HG03457 (cell line): ENCODE measurements around the gene KCNQ5.
"Not testable (repeated sequence)": the region's sequence is repeated elsewhere in the genome, so short reads cannot be mapped to it uniquely, and the experiment has no call there.

ENCODE experiments used
- ATAC-seq: cut with Tn5 transposase; IDR thresholded peaks from one replicate; pipeline ENCODE4 v1.9.1; 2021; ENCODE audit warnings: moderate number of reproducible peaks; ENCODE audit not compliant: unreplicated experiment

Gene KCNQ5

DNA sequence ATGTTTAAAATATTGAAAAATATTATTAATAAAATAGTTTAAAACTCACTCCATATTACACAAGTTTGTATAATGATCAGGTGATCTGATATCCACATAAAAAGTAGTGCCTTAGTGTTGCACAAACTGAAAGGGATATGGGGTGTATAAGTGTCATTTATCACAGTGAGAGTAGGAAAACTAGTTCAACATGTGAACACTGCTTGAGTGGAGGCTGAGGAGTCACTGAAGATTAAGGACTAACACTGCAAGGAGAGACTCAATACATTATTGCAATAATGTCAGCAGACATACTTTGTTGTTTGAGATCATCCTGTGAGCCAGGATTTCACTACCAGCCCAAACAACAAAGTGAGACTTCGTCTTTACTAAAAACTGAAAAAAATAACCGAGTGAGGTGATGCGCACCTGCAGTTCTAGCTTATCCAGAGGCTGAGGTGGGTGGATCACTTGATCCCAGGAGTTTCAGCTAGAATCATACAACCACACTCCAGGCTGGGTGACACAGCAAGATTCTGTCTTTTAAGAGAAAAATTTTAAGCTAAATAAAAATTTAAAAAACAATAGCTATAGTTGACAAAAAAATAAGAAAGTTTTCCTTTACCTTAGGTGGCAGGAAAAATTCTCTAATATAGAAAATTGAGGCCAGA lies 605.9 kb downstream of the KCNQ5 start:
- no peak for ATAC-seq

GRCh38 chr6:73231986-73232391 lies 610.1 kb downstream of the KCNQ5 start:
- no peak for ATAC-seq

- ATAC-seq = no peak
Observed at GRCh38 chr6:73233048-73233447, 611.2 kb downstream of the KCNQ5 start.

DNA sequence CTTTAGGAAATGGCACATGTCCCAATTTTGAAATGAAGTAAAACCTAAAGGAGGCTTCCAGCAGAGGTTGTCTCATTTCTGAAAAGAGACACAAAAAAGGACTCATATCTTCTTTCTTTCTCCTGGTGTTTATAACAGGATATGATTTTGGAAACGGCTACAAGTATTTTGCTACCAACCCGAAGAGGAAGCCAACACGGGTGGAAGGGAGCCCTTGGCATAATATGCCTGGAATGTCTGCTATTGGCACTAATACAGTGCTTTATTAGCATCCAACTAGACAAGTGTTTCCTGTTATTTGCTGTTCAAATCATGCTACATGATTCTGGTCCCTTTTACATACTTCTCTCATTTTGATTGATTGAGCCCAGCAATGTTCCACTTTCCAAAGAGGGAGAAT lies 612.1 kb downstream of the KCNQ5 start:
- not testable (repeated sequence) for ATAC-seq

DNA sequence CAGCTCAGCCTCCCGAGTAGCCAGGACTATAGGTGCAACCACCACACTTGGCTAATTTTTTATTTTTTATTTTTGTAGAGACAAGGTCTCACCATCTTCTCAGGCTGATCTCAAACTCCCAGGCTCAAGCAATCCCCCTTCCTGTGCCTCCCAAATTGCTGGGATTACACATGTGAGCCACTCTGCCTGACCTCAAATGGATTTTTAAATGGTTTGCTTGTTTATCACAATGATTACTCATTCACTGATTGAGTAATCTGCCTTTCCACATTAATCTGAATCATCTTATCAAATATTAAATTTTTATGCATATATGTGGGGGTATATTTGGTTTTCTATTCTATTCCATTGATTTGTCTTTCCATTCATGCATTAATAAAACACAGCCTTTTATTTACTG lies 612.9 kb downstream of the KCNQ5 start:
- no peak for ATAC-seq

- ATAC-seq = no peak
Observed at GRCh38 chr6:73236144-73236750, 614.4 kb downstream of the KCNQ5 start.

DNA sequence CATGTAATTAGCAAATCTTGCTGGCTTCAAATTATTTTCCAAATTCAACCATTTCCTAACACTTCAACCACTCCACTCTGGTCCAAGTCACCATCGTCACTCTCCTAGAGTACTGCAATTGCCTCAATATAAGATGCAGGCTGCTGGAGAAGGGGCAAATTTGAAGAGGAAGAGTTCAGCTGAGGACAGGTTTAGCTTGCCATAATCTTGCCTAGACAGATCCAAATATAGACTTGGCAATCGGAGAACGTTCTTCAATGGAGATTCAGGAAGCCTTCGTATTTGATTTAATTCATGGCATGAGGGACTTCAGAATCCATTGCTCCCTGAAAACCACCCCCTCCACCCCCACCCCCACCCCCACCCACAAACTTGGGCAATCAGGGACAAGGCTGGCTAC lies 618.9 kb downstream of the KCNQ5 start:
- no peak for ATAC-seq

GRCh38 chr6:73242001-73242400 lies 620.1 kb downstream of the KCNQ5 start:
- ATAC-seq = no peak
